Smooth muscle cell (in vitro differentiated cells): ENCODE measurements around the gene GMPR. TPM values are rescaled to one million over a fixed set of nuclear protein-coding genes. Genes with fewer than 3 reads are reported as not detected.

Experiments
- DNase-seq: peaks from one replicate; lab custom pipeline; 2025; ENCODE audit not compliant: unreplicated experiment; lab: John Stamatoyannopoulos, UW
- H2AFZ ChIP-seq: fragments of 200-600 bp; sonication (generic); 2 replicates; pipeline ENCODE4 v1.6.0; 2016; ENCODE audit warnings: antibody characterized with exemption, low read depth, mild to moderate bottlenecking
- H3F3A ChIP-seq: fragments of 200-600 bp; sonication (generic); 2 replicates; pipeline ENCODE4 v1.6.0; 2017; ENCODE audit warnings: antibody characterized with exemption, low read depth
- H3K27ac ChIP-seq: fragments of 200-600 bp; sonication (generic); 2 replicates; pipeline ENCODE4 v1.5.1; 2016; ENCODE audit warnings: low read depth, mild to moderate bottlenecking
- H3K27me3 ChIP-seq: fragments of 200-600 bp; sonication (generic); 2 replicates; pipeline ENCODE4 v1.6.1; 2016; ENCODE audit warnings: low read depth, mild to moderate bottlenecking
- H3K36me3 ChIP-seq: fragments of 200-600 bp; sonication (generic); 2 replicates; pipeline ENCODE4 v1.5.1; 2016; ENCODE audit warnings: low read depth
- H3K4me1 ChIP-seq: fragments of 200-600 bp; sonication (generic); 2 replicates; pipeline ENCODE4 v1.5.1; 2016; ENCODE audit warnings: low read depth
- H3K4me2 ChIP-seq: fragments of 200-600 bp; sonication (generic); 2 replicates; pipeline ENCODE4 v1.6.0; 2016; ENCODE audit warnings: mild to moderate bottlenecking
- H3K4me3 ChIP-seq: fragments of 200-600 bp; sonication (generic); 2 replicates; pipeline ENCODE4 v1.5.1; 2016; ENCODE audit warnings: mild to moderate bottlenecking
- H3K79me2 ChIP-seq: fragments of 200-600 bp; sonication (generic); 2 replicates; pipeline ENCODE4 v1.6.0; 2016; ENCODE audit warnings: low read depth, mild to moderate bottlenecking
- H3K9ac ChIP-seq: fragments of 200-600 bp; sonication (generic); 2 replicates; pipeline ENCODE4 v1.6.0; 2016; ENCODE audit warnings: low read depth
- H3K9me3 ChIP-seq: fragments of 200-600 bp; sonication (generic); replicated peaks from 2 replicates; pipeline ENCODE4 v1.5.1; 2016; ENCODE audit warnings: low read depth
- H4K20me1 ChIP-seq: fragments of 200-600 bp; sonication (generic); 2 replicates; pipeline ENCODE4 v1.6.0; 2016; ENCODE audit warnings: low read depth
- WGBS: methylation state at CpG from one replicate; pipeline ENCODE4 v1.1.7; 2016; ENCODE audit warnings: low lambda C conversion rate; 5-methylcytosine and 5-hydroxymethylcytosine counted together
- polyA plus RNA-seq: library from polyadenylated mRNA; unstranded; fragments of >200 nt; fragmentation: Nextera tagmentation; extraction: Ambion mirVana; gene quantifications from 2 replicates; pipeline ENCODE4 v1.2.1, GENCODE V29; 2016
- total RNA-seq: library from RNA; depleted of rRNA; stranded (reverse); fragments of >200 nt; gene quantifications from 2 replicates; pipeline ENCODE4 v1.2.3, GENCODE V29; 2014
- TF ChIP-seq, protein P1 (sequence below): fragments of 200-600 bp; sonication (generic); IDR thresholded peaks from 2 replicates; pipeline ENCODE4 v1.5.1; 2017; ENCODE audit warnings: borderline replicate concordance, mild to moderate bottlenecking, antibody characterized with exemption; ENCODE audit not compliant: insufficient read depth, poor library complexity, severe bottlenecking

Gene GMPR
- total and polyA plus RNA-seq, 2 experiments from 2014 or later: 0.74 to 1.3 TPM

DNA sequence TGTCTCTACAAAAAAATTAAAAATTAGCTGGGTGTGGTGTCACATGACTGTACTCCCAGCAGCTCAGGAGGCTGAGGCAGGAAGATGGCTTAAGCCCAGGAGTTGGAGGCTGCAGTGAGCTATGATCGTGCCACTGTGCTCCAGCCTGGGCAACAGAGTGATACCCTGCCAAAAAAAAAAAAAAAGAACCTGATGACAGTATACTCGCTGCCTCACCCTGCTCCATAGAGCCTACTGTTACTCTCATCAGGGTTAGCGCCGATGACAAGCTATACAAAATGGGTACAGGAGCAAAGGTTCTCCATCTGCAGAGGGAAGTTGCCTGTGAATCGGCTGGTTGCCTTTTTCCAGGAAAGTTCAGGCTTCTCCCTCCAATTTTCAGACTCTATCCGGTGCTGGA is 53.4 kb downstream of the GMPR start:
- WGBS: 96% methylated on average over 6 of the region's 6 CpGs
- Histone ChIP-seq H3K4me3 (no peak overlapping the region), H3K36me3 (no peaks in the 10 kb centered on the region)

DNA sequence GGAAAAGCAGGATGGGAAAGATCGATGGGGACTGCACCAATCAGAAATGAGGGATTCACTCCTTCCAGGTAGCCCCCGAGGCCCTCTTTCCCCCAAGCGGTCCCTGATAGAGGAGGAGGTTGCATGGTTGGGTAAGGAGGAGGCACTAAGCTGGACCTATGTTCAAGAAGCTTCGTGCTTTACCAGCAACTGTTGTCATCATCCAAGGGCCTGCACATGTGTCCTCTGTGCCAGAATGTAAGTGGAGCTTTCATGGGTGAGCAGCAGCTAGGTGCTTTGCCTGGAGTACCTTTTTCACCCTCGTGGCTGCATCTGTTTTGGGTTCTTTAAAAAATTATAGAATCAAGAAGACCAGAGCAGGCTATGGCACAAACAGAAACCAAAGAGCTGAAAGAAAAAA is 54.0 kb downstream of the GMPR start:
- Histone ChIP-seq H3K27me3 (no peaks in the 10 kb centered on the region), H3K4me3 (no peak overlapping the region), H2AFZ (no peak overlapping the region), H3K79me2 (no peaks in the 10 kb centered on the region), H3F3A (no peaks in the 10 kb centered on the region), H3K9ac (no peak overlapping the region), H4K20me1 (no peaks in the 10 kb centered on the region), H3K27ac (no peak overlapping the region), H3K9me3 (no peaks in the 10 kb centered on the region), H3K4me2 (no peak overlapping the region), H3K36me3 (no peaks in the 10 kb centered on the region), H3K4me1 (no peaks in the 10 kb centered on the region)
- no peak for DNase-seq
- TF ChIP-seq, protein P1, sequence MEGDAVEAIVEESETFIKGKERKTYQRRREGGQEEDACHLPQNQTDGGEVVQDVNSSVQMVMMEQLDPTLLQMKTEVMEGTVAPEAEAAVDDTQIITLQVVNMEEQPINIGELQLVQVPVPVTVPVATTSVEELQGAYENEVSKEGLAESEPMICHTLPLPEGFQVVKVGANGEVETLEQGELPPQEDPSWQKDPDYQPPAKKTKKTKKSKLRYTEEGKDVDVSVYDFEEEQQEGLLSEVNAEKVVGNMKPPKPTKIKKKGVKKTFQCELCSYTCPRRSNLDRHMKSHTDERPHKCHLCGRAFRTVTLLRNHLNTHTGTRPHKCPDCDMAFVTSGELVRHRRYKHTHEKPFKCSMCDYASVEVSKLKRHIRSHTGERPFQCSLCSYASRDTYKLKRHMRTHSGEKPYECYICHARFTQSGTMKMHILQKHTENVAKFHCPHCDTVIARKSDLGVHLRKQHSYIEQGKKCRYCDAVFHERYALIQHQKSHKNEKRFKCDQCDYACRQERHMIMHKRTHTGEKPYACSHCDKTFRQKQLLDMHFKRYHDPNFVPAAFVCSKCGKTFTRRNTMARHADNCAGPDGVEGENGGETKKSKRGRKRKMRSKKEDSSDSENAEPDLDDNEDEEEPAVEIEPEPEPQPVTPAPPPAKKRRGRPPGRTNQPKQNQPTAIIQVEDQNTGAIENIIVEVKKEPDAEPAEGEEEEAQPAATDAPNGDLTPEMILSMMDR: no peak
- 88% methylated on average over 5 of the region's 5 CpGs for WGBS

More for the DNA sequence above, 53.4 kb downstream of the GMPR start:
- H3K4me2 ChIP-seq: no peak overlapping the region
- no peak overlapping the region for H3K9ac ChIP-seq
- no peaks in the 10 kb centered on the region for H4K20me1 ChIP-seq
- no peaks in the 10 kb centered on the region for H3K79me2 ChIP-seq
- H3K4me1 ChIP-seq: no peaks in the 10 kb centered on the region
- no peaks in the 10 kb centered on the region for H3F3A ChIP-seq
- no peak for DNase-seq
- H3K27ac ChIP-seq: no peak overlapping the region
- TF ChIP-seq, protein P1: no peak
- H2AFZ ChIP-seq: no peak overlapping the region
- H3K27me3 ChIP-seq: no peaks in the 10 kb centered on the region
- no peaks in the 10 kb centered on the region for H3K9me3 ChIP-seq

DNA sequence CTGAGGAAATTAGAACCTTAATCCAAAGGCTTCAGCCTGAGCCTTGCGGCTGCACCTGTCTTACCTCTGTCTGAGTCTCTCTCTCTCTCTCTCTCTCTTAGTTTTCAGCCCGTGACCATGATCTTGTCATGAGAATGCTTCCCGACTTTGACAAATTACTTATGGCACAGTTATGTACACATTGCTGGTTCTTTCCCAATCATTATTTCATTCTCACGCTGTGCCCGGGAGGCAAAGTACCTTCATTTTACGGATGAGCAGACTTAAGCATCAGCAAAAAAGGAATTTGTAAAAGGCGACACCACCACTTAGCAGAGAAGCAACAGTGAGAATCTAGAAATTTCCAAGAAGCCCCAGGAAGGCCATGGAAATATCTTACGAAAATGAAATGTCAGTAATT is 54.6 kb downstream of the GMPR start:
- Histone ChIP-seq H3K27me3 (no peaks in the 10 kb centered on the region), H2AFZ (no peak overlapping the region), H3K9ac (no peak overlapping the region), H3K4me2 (no peak overlapping the region), H3K4me3 (no peak overlapping the region), H3K27ac (no peak overlapping the region), H3K4me1 (no peaks in the 10 kb centered on the region), H3K9me3 (no peaks in the 10 kb centered on the region), H3F3A (no peaks in the 10 kb centered on the region), H3K36me3 (no peaks in the 10 kb centered on the region), H3K79me2 (no peaks in the 10 kb centered on the region), H4K20me1 (no peaks in the 10 kb centered on the region)
- 85% methylated on average over 8 of the region's 8 CpGs for WGBS
- TF ChIP-seq, protein P1: no peak
- DNase-seq: no peak

DNA sequence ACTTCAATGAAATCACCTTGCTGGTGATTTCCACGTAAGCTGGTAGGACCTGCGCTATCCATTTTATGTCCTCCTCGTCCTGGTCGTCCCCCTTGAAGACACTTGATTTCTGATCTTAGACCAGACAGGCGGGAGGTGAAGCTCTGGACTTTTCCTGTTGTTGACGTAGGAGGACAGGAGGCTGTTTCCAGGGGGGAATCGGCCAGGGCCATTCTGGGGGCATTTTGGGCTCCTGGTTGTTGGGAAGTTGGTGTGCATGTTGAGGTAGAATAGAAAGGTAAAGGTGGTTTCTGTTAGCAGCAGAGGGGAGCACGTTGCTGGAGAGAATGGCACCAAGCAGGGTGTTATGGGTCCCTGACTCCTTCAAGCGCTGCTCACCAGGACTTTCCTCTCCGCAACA is 56.0 kb downstream of the GMPR start:
- WGBS: 97% methylated on average over 10 of the region's 10 CpGs
- H3F3A ChIP-seq: no peaks in the 10 kb centered on the region
- no peaks in the 10 kb centered on the region for H3K27me3 ChIP-seq
- no peaks in the 10 kb centered on the region for H3K9me3 ChIP-seq
- no peaks in the 10 kb centered on the region for H3K4me1 ChIP-seq
- no peaks in the 10 kb centered on the region for H4K20me1 ChIP-seq
- H3K27ac ChIP-seq: no peak overlapping the region
- H3K4me2 ChIP-seq: no peak overlapping the region
- no peaks in the 10 kb centered on the region for H3K79me2 ChIP-seq
- TF ChIP-seq, protein P1: no peak
- DNase-seq: no peak
- H2AFZ ChIP-seq: no peak overlapping the region
- H3K9ac ChIP-seq: no peak overlapping the region
- H3K4me3 ChIP-seq: no peak overlapping the region
- H3K36me3 ChIP-seq: no peaks in the 10 kb centered on the region
